Activated CD8-positive, alpha-beta T cell treated with anti-CD3 and anti-CD28 coated beads for 36 hours (primary cell): ENCODE results near the gene RASIP1. TPM values are rescaled to one million over a fixed set of nuclear protein-coding genes. Genes with fewer than 3 reads are reported as not detected.
A peak's percentile ranks its signal among the peaks of the same experiment; 100 is the strongest.

Experiments used
- ATAC-seq: fragments of 200-7000 bp; cut with Tn5 transposase; one replicate; pipeline ENCODE4 v1.10.0; 2021; ENCODE audit warnings: mild to moderate bottlenecking, moderate library complexity
- CTCF ChIA-PET: fragments of 350-600 bp; sonication (Branson Sonifier 250); formaldehyde crosslinking; loops from one replicate; lab custom pipeline; 2021; ENCODE audit warnings: antibody characterized with exemption; lab: Charles Lee
- POLR2A ChIA-PET: fragments of 350-600 bp; sonication (Branson Sonifier 250); formaldehyde crosslinking; loops from one replicate; lab custom pipeline; 2021; ENCODE audit warnings: antibody characterized with exemption; lab: Charles Lee
- DNase-seq: peaks from one replicate; pipeline ENCODE4 v3.0.0-alpha.2; 2020
- H3K27ac Mint-ChIP-seq: one replicate; pipeline ENCODE4 v1.8.0; 2021; ENCODE audit warnings: mild to moderate bottlenecking, mixed read lengths
- H3K27me3 Mint-ChIP-seq: one replicate; pipeline ENCODE4 v1.8.0; 2021; ENCODE audit warnings: mixed read lengths
- H3K36me3 Mint-ChIP-seq: one replicate; pipeline ENCODE4 v1.8.0; 2021; ENCODE audit warnings: low read depth, mixed read lengths
- H3K4me1 Mint-ChIP-seq: one replicate; pipeline ENCODE4 v1.8.0; 2021; ENCODE audit warnings: low read depth, mixed read lengths
- H3K4me3 Mint-ChIP-seq: one replicate; pipeline ENCODE4 v1.8.0; 2021; ENCODE audit warnings: mild to moderate bottlenecking, moderate library complexity, mixed read lengths
- H3K9me3 Mint-ChIP-seq: one replicate; pipeline ENCODE4 v1.8.0; 2021; ENCODE audit warnings: mixed read lengths
- intact Hi-C: fragments of 100-400 bp; cut with micrococcal nuclease; formaldehyde crosslinking; loops from one replicate; pipeline ENCODE4 v1.10.0; 2022
- total RNA-seq, 2 experiments: library from RNA; stranded (reverse); gene quantifications; one replicate each; pipeline ENCODE4 v1.2.3, GENCODE V29; 2021
- TF ChIP-seq, protein P1 (sequence below): fragments of 200-600 bp; IDR thresholded peaks from one replicate; pipeline ENCODE4 v1.8.0; 2022; ENCODE audit warnings: antibody characterized with exemption, mild to moderate bottlenecking

Gene RASIP1
- total RNA-seq, 2 experiments from 2014 or later, result 0.72 to 1.2 TPM

DNA sequence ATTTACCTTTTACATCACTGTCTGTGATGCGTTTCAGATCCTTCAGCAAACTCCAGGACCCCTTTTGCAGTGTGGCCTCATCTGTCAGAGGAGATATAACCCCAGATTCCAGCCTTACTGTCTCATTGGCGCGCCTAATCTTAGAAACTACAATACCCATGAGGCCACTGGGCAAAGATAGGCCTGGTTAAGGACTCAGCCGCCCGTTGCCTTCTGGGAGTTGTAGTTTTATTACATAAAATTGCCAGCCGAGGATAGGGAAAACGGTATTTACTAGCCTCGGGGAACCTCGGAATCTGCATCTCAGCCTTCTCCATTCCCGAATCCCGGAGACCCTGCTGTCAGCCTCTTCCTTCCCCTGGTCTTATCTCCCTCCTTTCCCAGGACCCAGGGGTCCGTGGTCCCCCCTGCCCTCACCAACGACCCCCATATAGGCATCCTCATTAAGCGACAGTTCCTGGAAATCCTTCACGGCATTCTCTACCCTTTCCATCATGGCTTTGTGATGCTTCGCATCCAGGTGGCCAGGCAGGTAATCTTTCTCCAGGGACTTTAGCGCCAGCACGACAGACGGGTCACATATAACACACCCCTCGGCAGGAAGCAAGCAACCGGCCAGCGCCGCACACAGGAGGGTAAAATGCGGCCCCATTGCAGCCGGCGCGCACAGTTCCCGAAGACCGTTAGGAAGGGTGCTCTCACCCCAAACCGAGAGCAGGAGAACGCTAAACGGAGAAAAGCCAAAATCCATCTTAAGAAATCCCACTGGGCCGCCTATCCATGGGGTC, 5.0 kb upstream of the RASIP1 start:
- ChIA-PET CTCF (interaction anchor here (0.7 to 1.4 kb wide), 2 partner anchors 10 to 50 kb away, joined by 3 read pairs; no protein-coding TSS in a partner anchor), POLR2A (no interaction called here)
- DNase-seq (peak; percentile 75), ATAC-seq (peak; percentile 70)
- TF ChIP-seq, protein P1, sequence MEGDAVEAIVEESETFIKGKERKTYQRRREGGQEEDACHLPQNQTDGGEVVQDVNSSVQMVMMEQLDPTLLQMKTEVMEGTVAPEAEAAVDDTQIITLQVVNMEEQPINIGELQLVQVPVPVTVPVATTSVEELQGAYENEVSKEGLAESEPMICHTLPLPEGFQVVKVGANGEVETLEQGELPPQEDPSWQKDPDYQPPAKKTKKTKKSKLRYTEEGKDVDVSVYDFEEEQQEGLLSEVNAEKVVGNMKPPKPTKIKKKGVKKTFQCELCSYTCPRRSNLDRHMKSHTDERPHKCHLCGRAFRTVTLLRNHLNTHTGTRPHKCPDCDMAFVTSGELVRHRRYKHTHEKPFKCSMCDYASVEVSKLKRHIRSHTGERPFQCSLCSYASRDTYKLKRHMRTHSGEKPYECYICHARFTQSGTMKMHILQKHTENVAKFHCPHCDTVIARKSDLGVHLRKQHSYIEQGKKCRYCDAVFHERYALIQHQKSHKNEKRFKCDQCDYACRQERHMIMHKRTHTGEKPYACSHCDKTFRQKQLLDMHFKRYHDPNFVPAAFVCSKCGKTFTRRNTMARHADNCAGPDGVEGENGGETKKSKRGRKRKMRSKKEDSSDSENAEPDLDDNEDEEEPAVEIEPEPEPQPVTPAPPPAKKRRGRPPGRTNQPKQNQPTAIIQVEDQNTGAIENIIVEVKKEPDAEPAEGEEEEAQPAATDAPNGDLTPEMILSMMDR, result no peak
- Mint-ChIP-seq H3K27ac (no peak overlapping the region), H3K4me1 (peaks cover 12% of the 10 kb centered on the region), H3K27me3 (peaks cover 14% of the 10 kb centered on the region), H3K36me3 (no peaks in the 10 kb centered on the region), H3K4me3 (no peak overlapping the region), H3K9me3 (no peaks in the 10 kb centered on the region)
- intact Hi-C loops, result loop anchor here (10.0 kb wide), 1 partner anchor 101 kb away; the partner anchor contains the start of gene CA11

DNA sequence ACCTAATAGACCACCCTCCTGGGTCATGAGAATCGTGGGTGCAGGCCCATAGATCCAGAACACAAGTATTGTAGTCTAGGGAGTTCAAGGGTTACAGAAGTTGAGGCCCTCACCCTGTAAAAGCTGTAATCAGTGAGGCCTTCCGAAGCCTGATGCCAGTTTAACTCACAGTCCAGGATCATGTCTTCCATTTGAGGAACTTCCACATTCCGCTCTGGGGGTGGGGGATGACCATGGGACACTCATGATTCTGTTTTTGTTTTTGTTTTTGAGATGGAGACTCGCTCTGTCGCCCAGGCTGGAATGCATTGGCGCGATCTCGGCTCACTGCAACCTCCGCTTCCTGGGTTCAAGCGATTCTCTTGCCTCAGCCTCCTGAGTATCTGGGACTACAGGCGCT, 1.7 kb upstream of the RASIP1 start:
- no peak for DNase-seq
- ChIA-PET CTCF (no interaction called here), POLR2A (interaction anchor here (1.2 kb wide), 1 partner anchor 16 kb away, joined by 3 read pairs; no protein-coding TSS in a partner anchor)
- no peak for ATAC-seq
- Mint-ChIP-seq H3K9me3 (no peaks in the 10 kb centered on the region), H3K36me3 (no peaks in the 10 kb centered on the region), H3K4me1 (peaks cover 21% of the 10 kb centered on the region), H3K27ac (no peak overlapping the region), H3K27me3 (peaks cover 18% of the 10 kb centered on the region), H3K4me3 (no peak overlapping the region)
- intact Hi-C loops, result loop anchor here (10.0 kb wide), 1 partner anchor 97 kb away; the partner anchor contains the start of gene CA11
- TF ChIP-seq, protein P1, result no peak

DNA sequence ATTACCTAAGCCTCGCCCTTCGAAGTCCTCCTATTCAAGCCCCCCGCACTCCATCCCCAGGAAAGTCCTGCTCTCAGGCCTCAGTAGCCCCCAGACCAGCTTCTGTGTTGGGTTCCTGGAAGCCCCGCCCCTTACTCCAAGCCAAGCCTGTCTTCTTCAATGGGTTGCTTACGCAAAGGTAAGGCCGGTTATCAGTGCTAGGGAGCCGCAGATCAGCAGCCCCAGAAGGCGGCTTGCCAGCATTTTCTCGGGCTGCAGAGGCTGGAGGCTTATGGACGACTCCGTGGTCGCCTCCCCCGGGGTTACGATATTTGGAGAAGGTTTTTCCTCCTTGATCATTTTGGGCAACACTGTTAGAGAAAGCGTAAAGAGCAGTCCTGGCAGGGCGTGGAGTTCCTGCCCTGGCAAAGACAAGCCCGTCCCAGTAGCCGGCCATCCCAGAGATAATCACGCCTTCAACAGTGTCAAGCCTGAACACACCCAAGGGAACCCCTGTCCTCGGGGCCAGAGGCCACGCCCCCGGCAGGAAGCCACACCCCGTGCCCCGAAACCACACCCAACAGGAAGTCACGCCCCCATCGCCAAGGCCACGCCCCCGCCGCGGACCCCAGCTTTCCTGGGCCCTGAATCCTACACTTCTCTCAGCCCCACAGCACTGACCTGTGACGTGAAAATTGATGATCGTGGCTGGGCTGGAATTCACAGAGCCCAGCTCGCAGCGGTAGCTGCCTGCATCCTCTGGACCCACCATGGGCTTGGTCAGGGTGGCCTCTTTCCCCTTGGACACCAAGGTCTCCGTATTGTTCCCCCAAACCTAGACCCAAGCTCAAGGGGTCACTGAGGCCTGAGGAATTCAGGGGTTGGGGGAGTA, 954 bp upstream of the RASIP1 start:
- H3K27me3 Mint-ChIP-seq, result peaks cover 17% of the 10 kb centered on the region
- H3K27ac Mint-ChIP-seq, result no peak overlapping the region
- H3K4me1 Mint-ChIP-seq, result peaks cover 21% of the 10 kb centered on the region
- H3K36me3 Mint-ChIP-seq, result no peaks in the 10 kb centered on the region
- no peaks in the 10 kb centered on the region for H3K9me3 Mint-ChIP-seq
- DNase-seq (peak; percentile 65), ATAC-seq (peak; percentile 17)
- ChIA-PET POLR2A (interaction anchor here (1.2 kb wide), 1 partner anchor 16 kb away, joined by 3 read pairs; no protein-coding TSS in a partner anchor), CTCF (no interaction called here)
- intact Hi-C loops, result loop anchor here (10.0 kb wide), 1 partner anchor 97 kb away; the partner anchor contains the start of gene CA11
- no peak overlapping the region for H3K4me3 Mint-ChIP-seq
- TF ChIP-seq, protein P1, result no peak

DNA sequence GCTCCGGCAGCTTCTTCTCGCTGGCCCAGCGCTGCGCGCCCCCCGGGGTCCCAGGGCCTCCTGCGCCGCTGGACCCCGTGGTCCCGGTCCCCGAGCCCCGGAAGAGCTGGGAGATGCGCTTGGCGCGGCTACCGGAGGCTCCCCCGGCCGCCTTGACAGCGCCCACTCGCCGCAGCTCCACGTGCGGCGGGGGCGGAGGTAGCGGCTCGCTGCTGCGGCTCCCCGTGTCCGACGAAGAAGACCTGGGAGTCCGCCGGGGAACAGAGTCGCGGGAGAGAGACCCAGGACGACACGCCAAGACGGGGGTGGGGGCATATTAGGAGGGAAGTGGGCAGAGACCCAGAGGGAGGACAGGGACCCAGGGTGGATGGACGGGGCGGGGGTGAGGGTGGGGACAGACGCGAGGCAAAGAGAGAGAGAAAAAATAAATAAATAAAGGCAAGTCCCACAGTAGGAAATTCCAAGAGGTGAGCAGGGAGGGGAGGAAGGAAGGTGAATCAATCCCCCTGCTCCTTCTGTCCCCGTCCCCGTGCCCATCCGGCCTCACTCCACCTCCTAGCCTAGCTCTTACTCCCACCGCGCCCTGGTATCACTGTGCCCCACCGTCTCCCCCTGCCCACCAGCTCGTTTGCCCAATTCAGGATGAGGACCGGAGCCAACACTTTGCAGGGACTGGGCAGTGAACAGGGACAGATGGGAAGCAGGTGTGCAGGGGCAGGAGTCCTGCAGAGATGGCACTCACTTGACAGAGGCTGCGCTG, 826 bp downstream of the RASIP1 start:
- ChIA-PET CTCF (interaction anchor here (0.9 to 3.0 kb wide), 11 partner anchors 12 to 98 kb away, joined by 3 to 19 read pairs (median 5); partner anchors contain the start of gene CA11), POLR2A (interaction anchor here (0.6 to 1.4 kb wide), 6 partner anchors 12 to 1141 kb away, joined by 3 to 5 read pairs (median 4); partner anchors contain the start of gene FUT1)
- peak overlapping the region; percentile 26 for H3K4me3 Mint-ChIP-seq
- H3K9me3 Mint-ChIP-seq, result no peaks in the 10 kb centered on the region
- ATAC-seq (no peak), DNase-seq (no peak)
- TF ChIP-seq, protein P1, result no peak
- H3K4me1 Mint-ChIP-seq, result peaks cover 16% of the 10 kb centered on the region
- intact Hi-C loops, result loop anchor here (10.0 kb wide), 1 partner anchor 95 kb away; the partner anchor contains the start of gene CA11
- H3K36me3 Mint-ChIP-seq, result no peaks in the 10 kb centered on the region
- H3K27ac Mint-ChIP-seq, result no peak overlapping the region
- peaks cover 6% of the 10 kb centered on the region for H3K27me3 Mint-ChIP-seq
